HG03521 (cell line): ENCODE measurements around the gene FAM118A.
"Not testable (repeated sequence)": the region's sequence is repeated elsewhere in the genome, so short reads cannot be mapped to it uniquely, and the experiment has no call there.

Source experiments
- ATAC-seq: cut with Tn5 transposase; IDR thresholded peaks from one replicate; pipeline ENCODE4 v1.9.1; 2021; ENCODE audit warnings: mild to moderate bottlenecking, moderate library complexity; ENCODE audit not compliant: unreplicated experiment

FAM118A gene

GRCh38 chr22:45359627-45360026, 49.9 kb downstream of the FAM118A start:
- ATAC-seq: no peak

DNA sequence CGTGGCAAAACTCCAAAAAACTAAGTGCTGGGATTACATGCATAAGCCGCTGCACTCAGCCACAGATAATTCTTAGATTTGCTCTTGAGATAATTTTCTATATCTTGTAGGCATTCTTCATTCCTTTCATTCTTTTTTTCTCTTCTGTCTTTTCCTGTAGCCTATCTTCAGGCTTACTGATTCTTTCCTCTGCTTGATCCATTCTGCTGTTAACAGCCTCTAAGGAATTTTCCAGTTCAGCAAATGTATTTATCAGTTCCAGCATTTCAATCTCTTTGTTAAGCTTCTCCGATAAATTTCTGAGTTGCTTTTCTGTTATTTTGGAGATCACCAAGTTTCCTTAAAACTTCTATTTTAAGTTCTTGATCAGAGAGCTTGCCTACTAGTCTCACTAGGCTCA, 57.0 kb downstream of the FAM118A start:
- no peak for ATAC-seq

DNA sequence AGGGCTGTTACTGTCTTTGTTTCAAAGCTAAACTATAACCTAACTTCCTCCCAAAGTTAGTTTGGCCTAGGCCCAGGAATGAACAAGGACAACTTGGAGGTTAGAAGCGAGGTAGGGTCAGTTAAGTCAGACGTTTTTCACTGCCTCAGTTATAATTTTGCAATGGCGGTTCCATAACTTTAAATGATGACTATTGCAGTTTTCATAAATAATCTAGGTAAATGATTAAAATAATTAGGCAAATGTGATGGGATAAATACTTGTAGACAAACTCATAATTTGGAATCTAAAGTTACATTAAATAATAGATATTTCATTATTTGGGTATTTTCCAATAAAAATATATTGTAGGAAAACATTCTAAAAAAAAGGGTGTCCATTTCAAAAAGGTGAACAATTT, 63.9 kb downstream of the FAM118A start:
- not testable (repeated sequence) for ATAC-seq

- ATAC-seq: no peak
These were observed 66.3 kb downstream of the FAM118A start for GRCh38 chr22:45376009-45376408.

GRCh38 chr22:45376703-45377102, 67.0 kb downstream of the FAM118A start:
- ATAC-seq: no peak

DNA sequence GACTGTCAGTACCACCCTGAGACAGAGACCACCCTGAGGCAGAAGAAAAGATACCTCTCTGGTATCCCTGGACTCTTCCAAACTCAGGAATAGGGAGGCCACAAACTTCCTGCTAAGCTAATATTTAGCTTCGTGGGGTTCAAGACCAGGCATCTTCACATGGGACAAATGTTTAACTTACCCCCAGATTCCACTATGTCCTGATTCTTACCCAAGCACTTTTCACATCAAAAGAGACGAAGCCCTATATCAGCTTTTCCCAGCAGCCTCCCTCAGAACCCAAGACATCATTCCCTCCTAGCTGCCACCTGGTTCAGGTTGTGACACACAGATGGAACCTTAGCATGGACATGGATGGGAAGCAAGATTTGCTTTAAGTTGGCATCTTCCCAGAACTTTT, 71.6 kb downstream of the FAM118A start:
- no peak for ATAC-seq

- no peak for ATAC-seq
These were observed 79.8 kb downstream of the FAM118A start for GRCh38 chr22:45389546-45389945.
